Thymus (tissue), 11 donors: ENCODE results near the gene SERPINA1. TPM values are rescaled to one million over a fixed set of nuclear protein-coding genes. Genes with fewer than 3 reads are reported as not detected.

Experiments
- DNase-seq, 9 donors: peaks; one replicate each; pipeline ENCODE4 v3.0.0-alpha.2; 2013; ENCODE audit warnings: low spot score in 9 of 9, low read depth in 6 of 9, missing footprints in 1 of 9
- H3K27ac ChIP-seq, 2 donors: one replicate each; pipeline ENCODE4 v1.5.1; 2013; ENCODE audit warnings: control low read depth in 1 of 2, low read depth in 1 of 2, low read length in 1 of 2, mild to moderate bottlenecking in 1 of 2, moderate library complexity in 1 of 2
- H3K27me3 ChIP-seq, 2 donors: one replicate each; pipeline ENCODE4 v1.5.1; 2013; ENCODE audit warnings: low read length in 1 of 2; ENCODE audit not compliant: control insufficient read depth in 2 of 2, insufficient read depth in 1 of 2
- H3K36me3 ChIP-seq, 2 donors: one replicate each; pipeline ENCODE4 v1.5.1; 2013; ENCODE audit warnings: low read length in 1 of 2, mild to moderate bottlenecking in 1 of 2, moderate library complexity in 1 of 2; ENCODE audit not compliant: control insufficient read depth in 2 of 2, insufficient read depth in 2 of 2
- H3K4me1 ChIP-seq, 2 donors: one replicate each; pipeline ENCODE4 v1.5.1; 2013; ENCODE audit warnings: low read length in 2 of 2; ENCODE audit not compliant: control insufficient read depth in 2 of 2, insufficient read depth in 2 of 2
- H3K4me3 ChIP-seq, 2 donors: one replicate each; pipeline ENCODE4 v1.5.1; 2013; ENCODE audit warnings: low read length in 2 of 2, control low read depth in 1 of 2, mild to moderate bottlenecking in 1 of 2
- H3K9me3 ChIP-seq, 2 donors: one replicate each; pipeline ENCODE4 v1.5.1; 2013; ENCODE audit warnings: low read length in 1 of 2, mild to moderate bottlenecking in 1 of 2; ENCODE audit not compliant: control insufficient read depth in 2 of 2, insufficient read depth in 1 of 2
- WGBS: extraction: QIAGEN DNeasy Blood & Tissue Kit; methylation state at CpG from one replicate; pipeline ENCODE4 v1.1.7; 2013; 5-methylcytosine and 5-hydroxymethylcytosine counted together
- polyA plus RNA-seq: library from polyadenylated mRNA; stranded (reverse); fragments of 200-250 nt; gene quantifications from one replicate; pipeline ENCODE4 v1.2.3, GENCODE V29; 2013
- total RNA-seq: library from RNA; stranded (reverse); fragments of 120-200 nt; gene quantifications from one replicate; pipeline ENCODE4 v1.2.4, GENCODE V29; 2013
- donor health status: healthy.

Gene SERPINA1
- total and polyA plus RNA-seq, 2 donors = 9.4 to 26.8 TPM

DNA sequence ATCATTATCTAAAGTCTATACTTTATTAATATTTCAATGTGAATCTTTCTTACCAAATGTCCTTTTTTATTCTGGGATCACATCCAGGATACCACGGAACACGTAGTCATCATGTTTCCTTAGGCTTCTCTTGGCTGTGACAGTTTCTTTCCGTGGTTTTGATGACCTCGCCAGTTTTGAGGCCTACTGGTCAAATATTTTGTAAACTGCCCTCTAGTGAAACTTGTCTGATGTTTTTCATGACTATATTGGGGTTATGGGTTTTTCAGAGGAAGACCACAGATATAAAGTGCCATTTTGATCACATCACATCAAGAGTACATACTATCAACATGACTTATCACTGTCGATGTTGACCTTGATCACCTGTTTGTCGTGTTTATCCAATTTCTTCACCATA, 51.1 kb downstream of the SERPINA1 start:
- Histone ChIP-seq H3K27me3 (no peaks in the 10 kb centered on the region), H3K9me3 (no peaks in the 10 kb centered on the region), H3K4me3 (no peak overlapping the region), H3K4me1 (no peaks in the 10 kb centered on the region), H3K36me3 (no peaks in the 10 kb centered on the region), H3K27ac (no peak overlapping the region)
- DNase-seq = no peak
- whole genome bisulfite sequencing = 92% methylated on average over 6 of the region's 6 CpGs

DNA sequence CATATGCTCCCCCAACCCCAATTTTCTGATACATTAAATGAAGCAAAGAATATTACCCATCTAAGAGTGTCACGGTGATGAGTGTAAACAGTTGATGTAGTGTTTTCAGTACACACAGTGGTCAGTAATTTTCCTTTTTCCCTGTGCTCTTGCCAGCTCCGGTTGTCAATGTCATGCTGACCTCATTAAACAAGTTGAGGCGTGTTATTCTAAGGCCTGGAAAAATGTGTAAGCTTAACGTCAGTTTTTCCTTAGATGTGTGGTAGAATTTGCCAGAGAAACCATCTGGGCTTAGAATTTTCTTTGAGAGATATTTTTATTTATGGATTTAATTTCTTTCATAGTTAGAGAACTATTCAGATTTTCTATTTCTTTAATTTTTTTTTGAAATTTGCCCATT, 53.5 kb downstream of the SERPINA1 start:
- no peak for DNase-seq
- Histone ChIP-seq H3K4me3 (no peak overlapping the region), H3K4me1 (no peaks in the 10 kb centered on the region), H3K36me3 (no peaks in the 10 kb centered on the region), H3K27me3 (no peaks in the 10 kb centered on the region), H3K9me3 (no peaks in the 10 kb centered on the region), H3K27ac (no peak overlapping the region)
- 92% methylated on average over 4 of the region's 4 CpGs for WGBS

DNA sequence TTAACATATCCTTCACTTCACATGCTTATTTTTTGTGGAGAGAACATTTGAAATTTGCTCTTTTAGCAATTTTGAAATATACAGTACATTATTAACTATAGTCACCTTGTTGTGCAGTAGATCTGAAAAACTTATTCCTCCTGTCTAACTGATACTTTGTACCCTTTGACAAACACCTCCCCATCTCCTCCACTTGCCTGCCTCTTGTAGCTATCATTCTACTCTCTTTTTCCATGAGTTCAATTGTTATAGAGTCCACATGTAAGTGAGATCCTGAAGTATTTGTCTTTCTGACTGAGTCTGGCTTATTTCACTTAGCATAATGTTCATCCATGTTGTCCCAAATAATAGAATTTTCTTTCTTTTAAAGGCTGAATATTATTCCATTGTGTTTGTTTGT, 55.8 kb downstream of the SERPINA1 start:
- H3K4me3 ChIP-seq = no peak overlapping the region
- no peaks in the 10 kb centered on the region for H3K9me3 ChIP-seq
- DNase-seq = no peak
- H3K27ac ChIP-seq = no peak overlapping the region
- H3K4me1 ChIP-seq = no peaks in the 10 kb centered on the region
- H3K27me3 ChIP-seq = no peaks in the 10 kb centered on the region
- H3K36me3 ChIP-seq = no peaks in the 10 kb centered on the region

DNA sequence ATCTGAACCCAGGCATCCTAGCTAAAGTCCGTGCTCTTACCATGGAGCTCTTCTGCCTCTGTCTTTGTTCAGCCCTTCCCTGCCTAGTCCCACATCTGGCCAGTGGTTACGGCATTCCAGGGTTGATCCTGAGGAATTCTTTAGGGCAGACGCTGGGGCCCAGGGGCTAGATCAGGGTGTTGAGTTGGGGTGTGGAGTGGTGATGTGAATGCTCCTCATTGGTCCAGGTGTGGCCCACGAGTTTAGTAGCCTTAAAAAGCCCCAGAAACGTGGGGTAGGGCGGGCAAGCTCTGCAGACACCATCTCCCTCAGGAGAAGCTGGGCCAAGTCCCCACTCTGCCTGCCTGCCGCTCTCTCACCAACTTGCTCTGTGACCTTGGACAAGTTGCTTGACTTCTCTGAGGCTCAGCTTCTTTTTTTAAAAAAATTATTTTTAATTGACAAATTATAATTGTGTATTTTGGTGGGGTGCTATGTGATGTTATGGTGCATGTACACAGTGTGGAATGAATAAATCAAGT, 56.3 kb downstream of the SERPINA1 start:
- Histone ChIP-seq H3K4me1 (no peaks in the 10 kb centered on the region), H3K4me3 (no peak overlapping the region), H3K9me3 (no peaks in the 10 kb centered on the region), H3K36me3 (no peaks in the 10 kb centered on the region), H3K27me3 (no peaks in the 10 kb centered on the region), H3K27ac (no peak overlapping the region)
- 82% methylated on average over 7 of the region's 7 CpGs for WGBS
- DNase-seq = no peak

DNA sequence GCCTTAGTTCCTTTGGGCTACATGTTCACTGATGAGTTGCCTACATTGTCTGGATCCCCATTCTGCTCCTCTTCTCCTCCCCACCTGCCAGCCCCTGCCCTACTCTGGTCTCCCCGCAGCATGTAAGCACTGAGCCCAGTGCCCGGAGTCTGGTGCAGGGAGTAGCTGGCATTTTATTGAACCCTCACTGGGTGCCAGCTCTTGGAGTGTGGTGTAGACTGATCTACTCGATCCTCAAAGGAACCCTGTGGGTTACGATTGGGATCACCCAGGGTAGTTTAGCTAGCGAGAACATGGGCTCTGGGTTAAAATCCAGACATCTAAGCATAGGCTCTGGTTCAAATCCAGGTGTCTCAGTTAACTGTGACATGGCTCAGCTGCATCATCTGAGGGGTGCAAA, 56.9 kb downstream of the SERPINA1 start:
- Histone ChIP-seq H3K9me3 (no peaks in the 10 kb centered on the region), H3K27me3 (no peaks in the 10 kb centered on the region), H3K27ac (no peak overlapping the region), H3K36me3 (no peaks in the 10 kb centered on the region), H3K4me1 (no peaks in the 10 kb centered on the region), H3K4me3 (no peak overlapping the region)
- no peak for DNase-seq
- 97% methylated on average over 5 of the region's 5 CpGs for WGBS

DNA sequence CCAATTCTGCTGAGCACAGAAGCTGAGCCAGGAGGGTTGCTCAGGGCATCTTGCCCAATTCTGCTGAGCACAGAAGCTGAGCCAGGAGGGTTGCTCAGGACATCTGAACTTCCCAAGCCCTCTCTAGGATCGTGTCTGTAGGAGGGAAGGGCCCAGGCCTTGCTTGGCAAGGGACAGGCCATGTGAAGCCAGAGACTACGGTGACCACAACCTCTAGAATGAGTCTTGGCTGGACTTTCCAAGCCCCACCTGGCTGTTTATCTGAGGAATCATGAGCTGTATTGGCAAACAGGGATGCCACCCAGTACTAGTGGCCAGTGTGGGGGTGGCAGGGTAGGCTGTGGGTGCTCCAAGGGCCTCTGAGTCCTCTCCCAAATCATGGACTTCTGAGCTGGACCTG, 57.5 kb downstream of the SERPINA1 start:
- H3K4me3 ChIP-seq = no peak overlapping the region
- H3K36me3 ChIP-seq = no peaks in the 10 kb centered on the region
- no peaks in the 10 kb centered on the region for H3K27me3 ChIP-seq
- DNase-seq = no peak
- no peak overlapping the region for H3K27ac ChIP-seq
- H3K9me3 ChIP-seq = no peaks in the 10 kb centered on the region
- H3K4me1 ChIP-seq = no peaks in the 10 kb centered on the region
- WGBS = 75% methylated on average over 2 of the region's 2 CpGs

DNA sequence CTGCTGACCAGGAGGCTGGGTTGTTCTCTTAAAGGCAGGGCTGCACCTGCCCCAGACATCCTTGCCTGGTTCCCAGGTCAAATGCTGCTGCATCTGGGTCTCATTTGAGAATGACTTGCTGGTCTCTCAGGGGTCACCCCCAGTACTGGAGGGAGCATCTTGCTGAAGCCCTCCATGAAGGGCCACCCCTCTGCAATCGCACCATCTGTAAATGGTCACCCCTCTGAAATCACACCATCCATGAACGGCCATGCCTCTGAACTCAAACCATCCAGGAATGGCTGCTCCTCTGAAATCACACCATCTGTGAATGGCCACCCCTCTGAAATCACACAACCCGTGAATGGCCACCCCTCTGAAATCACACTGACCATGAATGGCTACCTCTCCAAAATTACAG, 58.0 kb downstream of the SERPINA1 start:
- H3K9me3 ChIP-seq = no peaks in the 10 kb centered on the region
- no peaks in the 10 kb centered on the region for H3K4me1 ChIP-seq
- no peak overlapping the region for H3K27ac ChIP-seq
- H3K36me3 ChIP-seq = no peaks in the 10 kb centered on the region
- H3K27me3 ChIP-seq = no peaks in the 10 kb centered on the region
- DNase-seq = no peak
- no peak overlapping the region for H3K4me3 ChIP-seq
- 96% methylated on average over 3 of the region's 3 CpGs for WGBS

DNA sequence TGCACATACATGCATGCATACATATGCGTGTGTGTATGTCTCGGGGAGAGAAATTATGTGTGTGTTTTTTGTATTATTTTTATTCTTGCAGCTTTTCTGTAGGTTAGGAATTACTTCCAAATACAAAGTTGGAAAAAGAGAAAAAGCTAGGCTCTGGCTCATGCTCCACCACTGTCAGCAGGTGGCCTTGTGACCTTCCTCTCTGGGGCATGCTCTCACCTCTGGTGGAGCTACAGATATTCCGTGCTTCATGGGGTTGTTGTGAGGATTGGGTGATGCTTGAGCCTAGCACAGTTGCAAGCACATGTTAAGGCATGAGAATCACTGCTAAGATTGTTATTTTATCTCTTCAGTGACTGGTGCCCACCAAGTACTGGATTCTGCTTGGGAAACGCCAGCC, 58.5 kb downstream of the SERPINA1 start:
- H3K9me3 ChIP-seq = no peaks in the 10 kb centered on the region
- no peaks in the 10 kb centered on the region for H3K4me1 ChIP-seq
- 93% methylated on average over 4 of the region's 4 CpGs for WGBS
- no peak for DNase-seq
- no peaks in the 10 kb centered on the region for H3K27me3 ChIP-seq
- no peak overlapping the region for H3K4me3 ChIP-seq
- H3K36me3 ChIP-seq = no peaks in the 10 kb centered on the region
- H3K27ac ChIP-seq = no peak overlapping the region

DNA sequence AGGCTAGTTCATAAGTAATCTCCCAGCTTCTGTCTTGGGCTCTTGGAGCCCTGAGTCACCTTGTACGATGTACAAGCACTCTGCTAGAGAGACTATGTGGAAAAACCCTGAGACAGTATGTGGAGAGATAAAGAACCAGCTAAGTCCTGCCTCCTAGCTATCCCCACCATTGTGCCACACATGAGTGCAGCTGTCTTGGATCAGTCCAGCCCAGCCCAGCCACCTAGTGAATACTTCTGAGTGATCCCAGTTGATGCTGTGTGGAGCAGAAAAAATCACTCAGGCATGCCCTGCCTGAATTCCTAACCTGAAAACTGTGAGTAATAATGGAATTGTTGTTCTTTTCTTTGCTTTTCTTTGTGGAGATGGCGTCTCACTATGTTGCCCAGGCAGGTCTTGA, 60.2 kb downstream of the SERPINA1 start:
- no peaks in the 10 kb centered on the region for H3K27me3 ChIP-seq
- whole genome bisulfite sequencing = 93% methylated on average over 2 of the region's 2 CpGs

More for the DNA sequence above, 60.2 kb downstream of the SERPINA1 start:
- H3K9me3 ChIP-seq = no peaks in the 10 kb centered on the region
- no peaks in the 10 kb centered on the region for H3K4me1 ChIP-seq
- no peak overlapping the region for H3K4me3 ChIP-seq
- no peak for DNase-seq
- H3K36me3 ChIP-seq = no peaks in the 10 kb centered on the region
- no peak overlapping the region for H3K27ac ChIP-seq
